ENCODE measurements around the gene GOPC.
A peak's percentile ranks its signal among the peaks of the same experiment; 100 is the strongest.

Gene GOPC

GRCh38 chr6:117595099-117595923 is 7.0 kb downstream of the GOPC start:
- no peak for DNase-seq

- DNase-seq, result no peak
Observed at GRCh38 chr6:117592983-117593759, 9.1 kb downstream of the GOPC start.

- DNase-seq, result no peak
Observed at GRCh38 chr6:117591405-117591804, 10.9 kb downstream of the GOPC start.

- DNase-seq, result no peak
Observed at GRCh38 chr6:117590447-117590846, 11.9 kb downstream of the GOPC start.

GRCh38 chr6:117585647-117586046 is 16.7 kb downstream of the GOPC start:
- DNase-seq, result no peak

- no peak for DNase-seq
Observed at GRCh38 chr6:117574198-117574597, 28.1 kb downstream of the GOPC start.

- DNase-seq, result no peak
Observed at GRCh38 chr6:117573006-117573680, 29.2 kb downstream of the GOPC start.

GRCh38 chr6:117568831-117569410 is 33.4 kb downstream of the GOPC start:
- DNase-seq, result no peak

GRCh38 chr6:117568247-117568646 is 34.1 kb downstream of the GOPC start:
- no peak for DNase-seq

- no peak for DNase-seq
Observed at GRCh38 chr6:117564681-117565080, 37.6 kb downstream of the GOPC start.

- DNase-seq, result no peak
Observed at GRCh38 chr6:117561128-117561527, 41.2 kb downstream of the GOPC start.

- DNase-seq, result no peak
Observed at GRCh38 chr6:117559299-117559698, 43.0 kb downstream of the GOPC start.

- DNase-seq, result no peak
Observed at GRCh38 chr6:117558818-117559217, 43.5 kb downstream of the GOPC start.

GRCh38 chr6:117557951-117558350 is 44.4 kb downstream of the GOPC start:
- no peak for DNase-seq

- peak in 1 of 2 experiments; percentile 27 for DNase-seq
Observed at GRCh38 chr6:117555882-117556498, 46.3 kb downstream of the GOPC start.

GRCh38 chr6:117555262-117555849 is 47.0 kb downstream of the GOPC start:
- DNase-seq, result no peak

GRCh38 chr6:117553142-117553541 is 49.2 kb downstream of the GOPC start:
- DNase-seq, result no peak

- DNase-seq, result no peak
Observed at GRCh38 chr6:117552618-117553017, 49.7 kb downstream of the GOPC start.

GRCh38 chr6:117550618-117551242 is 51.6 kb downstream of the GOPC start:
- DNase-seq, result no peak

- no peak for DNase-seq
Observed at GRCh38 chr6:117550078-117550600, 52.2 kb downstream of the GOPC start.

- no peak for DNase-seq
Observed at GRCh38 chr6:117549611-117550010, 52.7 kb downstream of the GOPC start.

Measured in cerebellar nuclear complex (tissue), 1 donor.